ENCODE results near the gene MDH1.
"Not testable (repeated sequence)": the region's sequence is repeated elsewhere in the genome, so short reads cannot be mapped to it uniquely, and the experiment has no call there.

- TF ChIP-seq CTCF (IDR thresholded peaks at IDR 0.05); POLR2A (IDR thresholded peaks at IDR 0.05); POLR2AphosphoS5 (IDR thresholded peaks at IDR 0.05; ENCODE audit: insufficient read depth in 1 of 2, low read depth in 1 of 2): not testable (repeated sequence)
Observed at GRCh38 chr2:63608865-63609264, 20.1 kb downstream of the MDH1 start.

Measured in vagina (tissue), 2 donors.